Measurements from ENCODE around the gene SLC9A4.

SLC9A4 gene

GRCh38 chr2:102460467-102460866, 12.6 kb upstream of the SLC9A4 start:
- no peak overlapping the region for H3K4me3 ChIP-seq (ENCODE audit: low read depth in 1 of 2, low read length in 2 of 2)
- no peaks in the 10 kb centered on the region for H3K4me1 ChIP-seq (ENCODE audit: control insufficient read depth in 1 of 2, insufficient read depth in 2 of 2, low read length in 2 of 2)
- no peaks in the 10 kb centered on the region for H3K36me3 ChIP-seq (ENCODE audit: control insufficient read depth in 1 of 2, insufficient read depth in 2 of 2, low read length in 2 of 2)
- no peaks in the 10 kb centered on the region for H3K9me3 ChIP-seq (ENCODE audit: control insufficient read depth in 1 of 2, low read length in 2 of 2)
- H3K27ac ChIP-seq (ENCODE audit: low read length), result no peak overlapping the region
- no peaks in the 10 kb centered on the region for H3K27me3 ChIP-seq (ENCODE audit: low read depth, low read length)

- Histone ChIP-seq H3K36me3 (ENCODE audit: control insufficient read depth in 1 of 2, insufficient read depth in 2 of 2, low read length in 2 of 2) (no peaks in the 10 kb centered on the region), H3K27me3 (ENCODE audit: low read depth, low read length) (no peaks in the 10 kb centered on the region), H3K9me3 (ENCODE audit: control insufficient read depth in 1 of 2, low read length in 2 of 2) (no peaks in the 10 kb centered on the region), H3K4me3 (ENCODE audit: low read depth in 1 of 2, low read length in 2 of 2) (no peak overlapping the region), H3K4me1 (ENCODE audit: control insufficient read depth in 1 of 2, insufficient read depth in 2 of 2, low read length in 2 of 2) (no peaks in the 10 kb centered on the region), H3K27ac (ENCODE audit: low read length) (no peak overlapping the region)
Observed at GRCh38 chr2:102461188-102461587, 11.8 kb upstream of the SLC9A4 start.

- no peaks in the 10 kb centered on the region for H3K36me3 ChIP-seq (ENCODE audit: control insufficient read depth in 1 of 2, insufficient read depth in 2 of 2, low read length in 2 of 2)
- no peaks in the 10 kb centered on the region for H3K27me3 ChIP-seq (ENCODE audit: low read depth, low read length)
- H3K9me3 ChIP-seq (ENCODE audit: control insufficient read depth in 1 of 2, low read length in 2 of 2), result no peaks in the 10 kb centered on the region
- no peak overlapping the region for H3K4me3 ChIP-seq (ENCODE audit: low read depth in 1 of 2, low read length in 2 of 2)
- no peaks in the 10 kb centered on the region for H3K4me1 ChIP-seq (ENCODE audit: control insufficient read depth in 1 of 2, insufficient read depth in 2 of 2, low read length in 2 of 2)
- H3K27ac ChIP-seq (ENCODE audit: low read length), result no peak overlapping the region
Observed at GRCh38 chr2:102463160-102463559, 9.9 kb upstream of the SLC9A4 start.

GRCh38 chr2:102470168-102470567, 2.9 kb upstream of the SLC9A4 start:
- no peaks in the 10 kb centered on the region for H3K36me3 ChIP-seq (ENCODE audit: control insufficient read depth in 1 of 2, insufficient read depth in 2 of 2, low read length in 2 of 2)
- peaks cover 4 to 11% of the 10 kb centered on the region in 2 donors for H3K9me3 ChIP-seq (ENCODE audit: control insufficient read depth in 1 of 2, low read length in 2 of 2)
- H3K4me1 ChIP-seq (ENCODE audit: control insufficient read depth in 1 of 2, insufficient read depth in 2 of 2, low read length in 2 of 2), result no peaks in the 10 kb centered on the region
- H3K27ac ChIP-seq (ENCODE audit: low read length), result no peak overlapping the region
- H3K4me3 ChIP-seq (ENCODE audit: low read depth in 1 of 2, low read length in 2 of 2), result no peak overlapping the region
- H3K27me3 ChIP-seq (ENCODE audit: low read depth, low read length), result no peaks in the 10 kb centered on the region

GRCh38 chr2:102473631-102474030, 605 bp downstream of the SLC9A4 start:
- Histone ChIP-seq H3K9me3 (ENCODE audit: control insufficient read depth in 1 of 2, low read length in 2 of 2) (peaks cover 4 to 8% of the 10 kb centered on the region in 2 donors), H3K27ac (ENCODE audit: low read length) (no peak overlapping the region), H3K27me3 (ENCODE audit: low read depth, low read length) (no peaks in the 10 kb centered on the region)

GRCh38 chr2:102474785-102475184, 1.8 kb downstream of the SLC9A4 start:
- Histone ChIP-seq H3K27ac (ENCODE audit: low read length) (no peak overlapping the region), H3K4me1 (ENCODE audit: control insufficient read depth in 1 of 2, insufficient read depth in 2 of 2, low read length in 2 of 2) (no peaks in the 10 kb centered on the region), H3K27me3 (ENCODE audit: low read depth, low read length) (no peaks in the 10 kb centered on the region), H3K9me3 (ENCODE audit: control insufficient read depth in 1 of 2, low read length in 2 of 2) (peaks cover 4 to 5% of the 10 kb centered on the region in 2 donors), H3K4me3 (ENCODE audit: low read depth in 1 of 2, low read length in 2 of 2) (no peak overlapping the region), H3K36me3 (ENCODE audit: control insufficient read depth in 1 of 2, insufficient read depth in 2 of 2, low read length in 2 of 2) (no peaks in the 10 kb centered on the region)

More at GRCh38 chr2:102473631-102474030, 605 bp downstream of the SLC9A4 start:
- Histone ChIP-seq H3K4me1 (ENCODE audit: control insufficient read depth in 1 of 2, insufficient read depth in 2 of 2, low read length in 2 of 2) (no peaks in the 10 kb centered on the region), H3K36me3 (ENCODE audit: control insufficient read depth in 1 of 2, insufficient read depth in 2 of 2, low read length in 2 of 2) (no peaks in the 10 kb centered on the region), H3K4me3 (ENCODE audit: low read depth in 1 of 2, low read length in 2 of 2) (no peak overlapping the region)

GRCh38 chr2:102478686-102479470, 5.9 kb downstream of the SLC9A4 start:
- Histone ChIP-seq H3K9me3 (ENCODE audit: control insufficient read depth in 1 of 2, low read length in 2 of 2) (no peaks in the 10 kb centered on the region), H3K4me1 (ENCODE audit: control insufficient read depth in 1 of 2, insufficient read depth in 2 of 2, low read length in 2 of 2) (no peaks in the 10 kb centered on the region), H3K36me3 (ENCODE audit: control insufficient read depth in 1 of 2, insufficient read depth in 2 of 2, low read length in 2 of 2) (no peaks in the 10 kb centered on the region), H3K4me3 (ENCODE audit: low read depth in 1 of 2, low read length in 2 of 2) (no peak overlapping the region), H3K27me3 (ENCODE audit: low read depth, low read length) (no peaks in the 10 kb centered on the region), H3K27ac (ENCODE audit: low read length) (no peak overlapping the region)

- Histone ChIP-seq H3K36me3 (ENCODE audit: control insufficient read depth in 1 of 2, insufficient read depth in 2 of 2, low read length in 2 of 2) (no peaks in the 10 kb centered on the region), H3K9me3 (ENCODE audit: control insufficient read depth in 1 of 2, low read length in 2 of 2) (no peaks in the 10 kb centered on the region), H3K27ac (ENCODE audit: low read length) (no peak overlapping the region), H3K27me3 (ENCODE audit: low read depth, low read length) (no peaks in the 10 kb centered on the region), H3K4me1 (ENCODE audit: control insufficient read depth in 1 of 2, insufficient read depth in 2 of 2, low read length in 2 of 2) (no peaks in the 10 kb centered on the region), H3K4me3 (ENCODE audit: low read depth in 1 of 2, low read length in 2 of 2) (no peak overlapping the region)
Observed at GRCh38 chr2:102480285-102481195, 7.5 kb downstream of the SLC9A4 start.

GRCh38 chr2:102481931-102482330, 8.9 kb downstream of the SLC9A4 start:
- H3K27ac ChIP-seq (ENCODE audit: low read length), result no peak overlapping the region
- no peaks in the 10 kb centered on the region for H3K9me3 ChIP-seq (ENCODE audit: control insufficient read depth in 1 of 2, low read length in 2 of 2)
- H3K4me1 ChIP-seq (ENCODE audit: control insufficient read depth in 1 of 2, insufficient read depth in 2 of 2, low read length in 2 of 2), result no peaks in the 10 kb centered on the region

GRCh38 chr2:102483086-102483485, 10.1 kb downstream of the SLC9A4 start:
- no peak overlapping the region for H3K4me3 ChIP-seq (ENCODE audit: low read depth in 1 of 2, low read length in 2 of 2)
- no peaks in the 10 kb centered on the region for H3K27me3 ChIP-seq (ENCODE audit: low read depth, low read length)
- H3K9me3 ChIP-seq (ENCODE audit: control insufficient read depth in 1 of 2, low read length in 2 of 2), result no peaks in the 10 kb centered on the region
- no peaks in the 10 kb centered on the region for H3K4me1 ChIP-seq (ENCODE audit: control insufficient read depth in 1 of 2, insufficient read depth in 2 of 2, low read length in 2 of 2)
- H3K27ac ChIP-seq (ENCODE audit: low read length), result no peak overlapping the region
- no peaks in the 10 kb centered on the region for H3K36me3 ChIP-seq (ENCODE audit: control insufficient read depth in 1 of 2, insufficient read depth in 2 of 2, low read length in 2 of 2)

More at GRCh38 chr2:102481931-102482330, 8.9 kb downstream of the SLC9A4 start:
- H3K4me3 ChIP-seq (ENCODE audit: low read depth in 1 of 2, low read length in 2 of 2), result no peak overlapping the region
- no peaks in the 10 kb centered on the region for H3K36me3 ChIP-seq (ENCODE audit: control insufficient read depth in 1 of 2, insufficient read depth in 2 of 2, low read length in 2 of 2)
- no peaks in the 10 kb centered on the region for H3K27me3 ChIP-seq (ENCODE audit: low read depth, low read length)

GRCh38 chr2:102484310-102485061, 11.5 kb downstream of the SLC9A4 start:
- H3K9me3 ChIP-seq (ENCODE audit: control insufficient read depth in 1 of 2, low read length in 2 of 2), result no peaks in the 10 kb centered on the region
- H3K4me1 ChIP-seq (ENCODE audit: control insufficient read depth in 1 of 2, insufficient read depth in 2 of 2, low read length in 2 of 2), result no peaks in the 10 kb centered on the region
- H3K27me3 ChIP-seq (ENCODE audit: low read depth, low read length), result no peaks in the 10 kb centered on the region
- H3K4me3 ChIP-seq (ENCODE audit: low read depth in 1 of 2, low read length in 2 of 2), result no peak overlapping the region
- H3K27ac ChIP-seq (ENCODE audit: low read length), result no peak overlapping the region
- no peaks in the 10 kb centered on the region for H3K36me3 ChIP-seq (ENCODE audit: control insufficient read depth in 1 of 2, insufficient read depth in 2 of 2, low read length in 2 of 2)
